GM12872 (cell line): ENCODE measurements around the gene ACOX3.

Experiments used
- CTCF ChIP-seq: IDR thresholded peaks from 3 replicates; pipeline ENCODE4 v1.5.1; 2011; ENCODE audit warnings: low read depth, mild to moderate bottlenecking, low read length, moderate library complexity; ENCODE audit not compliant: insufficient read depth

The ACOX3 gene

GRCh38 chr4:8427761-8428287 is 12.7 kb downstream of the ACOX3 start:
- TF ChIP-seq CTCF = no peak

GRCh38 chr4:8427262-8427661 is 13.3 kb downstream of the ACOX3 start:
- no peak for TF ChIP-seq CTCF

GRCh38 chr4:8422786-8423185 is 17.7 kb downstream of the ACOX3 start:
- no peak for TF ChIP-seq CTCF

GRCh38 chr4:8422327-8422726 is 18.2 kb downstream of the ACOX3 start:
- TF ChIP-seq CTCF = no peak

GRCh38 chr4:8419222-8420041 is 21.1 kb downstream of the ACOX3 start:
- no peak for TF ChIP-seq CTCF

GRCh38 chr4:8417071-8417614 is 23.4 kb downstream of the ACOX3 start:
- no peak for TF ChIP-seq CTCF

- TF ChIP-seq CTCF = no peak
Measured at GRCh38 chr4:8414377-8414776, 26.1 kb downstream of the ACOX3 start.
